NCI-H187 treated with DMSO at 0.1 percent for 48 hours (cell line): ENCODE data around the gene NOTCH2.
A peak's percentile ranks its signal among the peaks of the same experiment; 100 is the strongest.

Experiments
- DNase-seq: peaks from one replicate; lab custom pipeline; 2025; lab: John Stamatoyannopoulos, UW

NOTCH2 gene

GRCh38 chr1:119975006-119975405 lies 94.5 kb downstream of the NOTCH2 start:
- no peak for DNase-seq

DNA sequence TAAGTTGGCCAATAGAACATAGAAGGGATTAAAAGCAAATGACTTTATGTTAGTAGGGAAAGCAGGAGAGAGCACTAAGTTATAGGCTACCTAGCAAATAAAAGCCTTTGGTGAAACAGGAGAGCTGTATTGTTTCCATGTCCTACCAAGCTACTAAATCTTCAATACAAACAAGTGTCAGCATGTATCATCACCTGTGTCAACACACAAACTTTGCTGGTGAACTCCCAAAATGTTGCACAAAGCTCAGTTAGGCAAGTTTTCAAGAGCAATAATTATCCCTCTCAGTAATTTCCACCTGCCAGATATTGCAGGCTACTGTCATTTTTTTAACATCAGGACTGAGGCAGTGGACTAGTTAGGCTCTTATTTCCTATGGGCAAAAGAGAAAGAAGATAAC lies 95.4 kb downstream of the NOTCH2 start:
- no peak for DNase-seq

- no peak for DNase-seq
Measured at GRCh38 chr1:119971710-119972570, 97.5 kb downstream of the NOTCH2 start.

GRCh38 chr1:119968601-119969000 lies 100.9 kb downstream of the NOTCH2 start:
- no peak for DNase-seq

GRCh38 chr1:119968068-119968492 lies 101.4 kb downstream of the NOTCH2 start:
- no peak for DNase-seq

DNA sequence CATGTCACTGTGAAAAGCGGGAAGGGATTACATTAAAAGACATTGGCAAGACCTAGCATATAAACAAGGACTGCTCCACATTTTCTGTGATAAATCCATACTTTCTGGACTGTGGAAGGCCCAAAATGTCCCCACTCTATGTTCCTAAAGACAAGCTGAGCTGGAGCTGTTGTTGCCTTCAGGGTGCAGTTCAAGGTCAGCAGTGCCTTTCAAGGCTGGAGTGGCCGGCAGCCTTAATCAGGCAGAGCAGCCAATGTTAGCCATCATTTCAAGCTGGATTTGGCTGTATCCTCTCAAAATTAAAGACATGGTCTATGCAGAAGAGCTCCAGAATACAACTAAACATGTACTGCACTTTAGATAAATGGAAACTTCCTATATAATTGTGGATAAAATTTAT lies 102.8 kb downstream of the NOTCH2 start:
- DNase-seq, result no peak

- DNase-seq, result no peak
Measured at GRCh38 chr1:119966020-119966419, 103.4 kb downstream of the NOTCH2 start.

- DNase-seq, result no peak
Measured at GRCh38 chr1:119964673-119965363, 104.6 kb downstream of the NOTCH2 start.

GRCh38 chr1:119962296-119962968 lies 107.0 kb downstream of the NOTCH2 start:
- DNase-seq, result no peak

GRCh38 chr1:119960501-119960900 lies 109.0 kb downstream of the NOTCH2 start:
- DNase-seq, result no peak

DNA sequence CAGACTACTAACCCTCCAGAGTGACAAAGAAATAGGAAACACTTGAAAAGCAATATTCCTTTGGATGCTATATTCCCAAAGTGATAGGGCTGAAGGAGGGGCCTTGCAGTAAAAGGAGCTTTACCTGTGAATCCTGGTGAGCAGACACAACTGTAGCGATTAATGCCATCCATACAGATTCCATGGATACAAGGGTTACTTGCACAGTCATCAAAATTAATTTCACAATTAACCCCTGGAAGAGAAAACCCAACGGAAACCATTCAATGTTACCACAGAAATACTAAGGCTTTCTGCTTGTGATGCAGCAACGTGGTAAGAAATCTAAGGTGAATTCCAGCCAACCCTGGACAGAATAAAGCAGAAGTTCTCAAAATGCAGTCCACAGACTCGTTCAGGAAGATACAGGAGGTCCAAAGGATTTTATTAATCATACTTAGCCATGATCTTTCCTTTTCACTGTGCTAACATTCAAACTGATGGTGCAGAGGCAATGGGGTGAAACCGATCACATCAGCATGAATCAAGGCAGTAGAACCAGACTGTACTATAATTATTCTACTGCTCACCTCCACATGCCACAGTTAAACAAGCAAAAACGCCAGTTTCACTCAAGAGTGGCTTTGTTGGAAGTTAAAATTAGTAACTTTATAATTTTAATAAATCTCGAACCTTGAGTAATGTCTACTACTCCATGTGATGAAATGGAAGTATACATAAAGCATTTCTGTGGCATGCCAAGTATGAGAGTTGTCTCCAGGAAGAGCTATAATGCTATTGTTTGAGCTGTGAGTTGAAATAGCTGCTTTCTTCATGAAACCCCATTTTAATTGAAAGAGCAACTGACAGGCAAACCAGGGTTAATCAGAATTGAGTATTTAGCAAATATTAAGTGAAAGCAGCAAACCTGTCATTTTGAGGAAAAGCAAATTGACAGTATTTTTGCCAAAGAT lies 109.9 kb downstream of the NOTCH2 start:
- DNase-seq, result no peak

DNA sequence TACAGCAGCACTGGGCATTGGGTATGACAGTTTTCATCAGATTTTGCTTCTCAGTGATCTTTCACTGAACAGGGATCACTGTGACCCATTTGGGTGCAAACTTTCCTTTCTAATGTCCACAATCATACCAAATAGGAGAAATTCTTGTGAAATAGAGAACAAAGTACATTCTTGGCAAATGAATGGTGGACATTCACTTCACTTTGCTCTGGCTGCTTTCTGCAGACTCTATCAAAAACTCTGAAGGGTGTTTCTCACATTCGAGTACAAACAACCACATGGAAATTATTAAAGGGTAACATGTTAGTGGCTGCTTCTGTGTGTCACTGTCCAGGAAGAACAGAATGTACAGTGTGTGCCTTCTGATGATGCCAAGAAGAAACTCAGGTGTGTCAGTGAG lies 111.2 kb downstream of the NOTCH2 start:
- no peak for DNase-seq

DNA sequence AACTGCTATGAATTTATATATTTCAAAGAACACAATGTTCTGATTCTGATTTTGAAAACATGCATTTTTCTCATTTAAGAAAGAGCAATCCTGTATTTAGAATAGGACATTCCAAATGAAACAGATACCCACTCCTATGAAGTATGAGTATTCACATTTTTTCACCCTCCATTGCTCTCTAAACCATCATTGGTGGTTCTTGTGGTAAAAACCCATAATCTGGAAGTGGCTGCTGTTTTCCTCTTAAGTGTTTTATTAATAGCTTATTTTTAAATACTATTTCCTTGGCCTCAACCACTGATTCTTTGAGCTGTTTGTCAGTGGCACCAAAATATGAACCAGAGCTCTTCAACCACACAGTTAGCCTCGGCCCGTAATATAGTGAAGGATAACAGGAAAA lies 113.2 kb downstream of the NOTCH2 start:
- no peak for DNase-seq

DNA sequence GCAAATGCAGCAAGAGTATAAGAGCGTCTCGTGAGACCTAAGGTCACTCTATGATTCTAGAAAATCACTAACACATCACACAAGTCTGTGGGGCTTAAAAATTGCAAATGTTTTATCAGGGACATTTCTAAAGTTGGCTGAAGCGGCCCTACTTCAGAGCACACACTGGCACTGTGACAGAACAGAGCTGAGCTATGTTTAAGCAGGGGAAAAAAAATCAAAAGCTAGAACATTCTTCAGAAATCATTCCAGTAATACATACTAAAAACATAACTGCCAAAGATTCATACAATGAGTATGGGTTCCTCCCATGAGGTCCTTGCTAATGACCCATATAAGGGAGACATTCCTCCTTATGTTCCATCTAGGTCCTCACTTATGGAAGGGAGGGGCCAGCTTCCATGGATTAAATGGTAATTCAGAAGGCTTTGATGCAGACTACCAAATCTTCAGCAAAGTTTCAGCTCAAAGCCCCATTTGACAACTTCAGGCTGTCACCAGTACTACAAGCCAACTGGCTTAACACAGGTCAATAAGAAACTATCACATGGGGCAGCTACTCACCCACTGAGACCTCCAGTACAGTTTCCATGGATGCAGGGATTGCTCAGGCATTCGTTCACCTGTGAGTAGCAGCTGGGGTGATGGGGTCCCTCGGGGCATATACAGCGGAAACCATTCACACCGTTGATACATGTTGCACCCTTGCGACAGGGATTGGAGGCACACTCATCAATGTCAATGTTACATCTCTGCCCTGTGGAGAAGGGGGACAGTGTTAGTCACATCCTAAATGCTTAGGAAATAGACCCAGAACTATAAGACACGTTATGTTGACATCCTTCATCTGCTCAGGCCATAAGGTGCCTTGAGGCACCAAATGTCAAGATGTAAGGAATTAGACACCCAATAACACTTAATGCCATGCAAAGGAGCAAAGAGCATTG lies 114.7 kb downstream of the NOTCH2 start:
- no peak for DNase-seq

DNA sequence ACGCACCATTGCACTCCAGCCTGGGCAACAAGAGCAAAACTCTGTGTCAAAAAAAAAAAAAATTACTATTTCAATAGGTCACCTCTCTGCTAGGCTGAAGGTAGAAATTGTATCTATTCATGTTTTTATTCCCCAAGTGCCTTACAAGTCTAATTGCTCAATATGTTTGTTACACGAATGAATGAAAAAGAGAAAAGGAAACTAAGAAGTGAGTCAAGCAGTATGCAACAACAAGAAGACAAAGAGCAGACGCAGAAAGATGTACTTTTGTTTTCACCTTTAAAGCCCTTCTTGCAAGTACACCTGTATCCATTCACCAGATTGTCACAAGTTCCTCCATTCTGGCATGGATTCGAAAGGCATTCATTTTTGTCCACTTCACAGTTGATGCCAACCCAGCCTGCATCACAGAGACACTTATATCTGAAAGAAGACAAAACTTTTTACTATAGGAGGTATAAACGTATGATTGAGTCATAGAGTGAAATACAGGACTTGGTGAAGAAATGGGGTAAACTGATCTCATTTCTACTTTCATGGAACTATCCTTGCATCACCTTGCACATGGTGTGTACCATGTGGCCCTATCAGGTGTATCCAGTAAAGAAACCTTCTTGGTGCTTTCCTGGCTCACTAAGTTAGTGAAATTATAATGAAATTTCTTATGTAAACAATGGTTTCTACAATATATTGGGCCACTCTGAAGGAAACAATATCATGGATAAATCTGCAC lies 116.0 kb downstream of the NOTCH2 start:
- DNase-seq, result no peak

- DNase-seq, result no peak
Measured at GRCh38 chr1:119952496-119952895, 117.0 kb downstream of the NOTCH2 start.

DNA sequence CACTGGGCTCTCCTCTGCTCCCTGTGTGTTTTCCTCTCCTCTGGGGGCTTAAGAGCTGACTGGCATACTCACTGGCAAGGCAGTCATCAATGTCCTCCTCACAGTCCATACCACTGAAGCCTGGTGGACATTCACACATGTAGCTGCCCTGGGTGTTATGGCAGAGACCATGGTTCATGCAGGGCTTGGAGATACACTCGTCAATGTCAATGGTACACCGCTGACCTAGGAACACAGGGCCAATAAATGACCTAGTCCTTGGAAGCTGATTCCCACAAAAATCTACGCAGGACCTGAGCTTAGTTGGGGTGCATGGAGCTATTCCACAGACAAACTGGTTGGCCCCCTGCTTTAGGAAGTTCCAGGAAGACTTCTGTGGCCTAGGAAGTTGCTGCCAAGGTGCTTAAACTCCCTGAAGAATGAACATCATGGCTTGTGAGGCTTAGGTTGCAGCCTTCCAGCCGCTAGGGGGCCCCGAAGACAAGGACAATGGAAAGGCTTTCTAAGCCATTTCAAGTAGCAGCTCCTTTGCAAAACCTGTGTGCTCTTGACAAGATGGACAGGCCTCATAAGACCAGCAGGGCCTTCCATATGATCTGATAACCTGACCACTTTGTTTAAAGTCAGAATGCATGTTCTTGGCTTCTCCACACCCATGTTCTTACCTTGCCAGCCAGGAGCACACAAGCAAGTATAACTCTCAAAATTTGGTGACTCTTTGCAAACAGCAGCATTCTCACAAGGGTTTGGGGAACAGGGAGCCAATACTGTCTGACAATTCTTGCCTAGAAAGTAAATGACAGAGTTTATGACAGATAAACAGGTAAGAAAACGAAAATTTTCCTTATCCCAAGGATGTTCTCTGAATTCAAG lies 120.9 kb downstream of the NOTCH2 start:
- DNase-seq, result peak; percentile 33

- DNase-seq, result no peak
Measured at GRCh38 chr1:119947468-119947867, 122.0 kb downstream of the NOTCH2 start.

GRCh38 chr1:119946724-119947123 lies 122.7 kb downstream of the NOTCH2 start:
- no peak for DNase-seq
